ENCODE measurements around the gene BBS4. TPM values are rescaled to one million over a fixed set of nuclear protein-coding genes. Genes with fewer than 3 reads are reported as not detected.

Gene BBS4
- total and polyA plus RNA-seq, 2 experiments from 2014 or later = 15.7 to 20.9 TPM

- DNase-seq = no peak
- 97 to 100% methylated on average over 1 of the region's 1 CpG for WGBS, 2 experiments (ENCODE audit: low coverage in 1 of 2, low lambda C conversion rate in 2 of 2, missing lambda C conversion rate in 2 of 2)
Observed at GRCh38 chr15:72728821-72729220, 42.8 kb downstream of the BBS4 start.

GRCh38 chr15:72732086-72732485 lies 46.1 kb downstream of the BBS4 start:
- in situ Hi-C loops (cut with MboI) = no loop called here
- H3K4me2 ChIP-seq (ENCODE audit: unreplicated experiment) = no peak overlapping the region
- H3K27ac ChIP-seq = no peak overlapping the region
- H3K27me3 ChIP-seq (replicated peaks; ENCODE audit: insufficient read depth) = no peaks in the 10 kb centered on the region
- no peak overlapping the region for H3K4me3 ChIP-seq
- H2AFZ ChIP-seq = no peak overlapping the region
- peaks cover 12% of the 10 kb centered on the region; the same call in 1 of the 2 replicates for H3K36me3 ChIP-seq (ENCODE audit: low read depth)
- DNase-seq = no peak
- no peaks in the 10 kb centered on the region for H3K79me2 ChIP-seq (ENCODE audit: insufficient read depth)
- H3F3A ChIP-seq (ENCODE audit: insufficient read depth) = no peaks in the 10 kb centered on the region
- H4K20me1 ChIP-seq (ENCODE audit: insufficient read depth) = no peaks in the 10 kb centered on the region
- H3K4me1 ChIP-seq (ENCODE audit: insufficient read depth) = 0 out of 2 replicates have a peak, but pooled peaks cover 2% of the 10 kb centered on the region
- no peaks in the 10 kb centered on the region for H3K9me2 ChIP-seq (ENCODE audit: insufficient read depth)
- TF ChIP-seq EZH2phosphoT487 (IDR thresholded peaks at IDR 0.05; ENCODE audit: insufficient read depth, low read depth) (no peak), EZH2 (IDR thresholded peaks at IDR 0.05; ENCODE audit: insufficient read depth, poor library complexity, severe bottlenecking) (no peak)
- no peak overlapping the region for H3K9ac ChIP-seq
- H3K9me3 ChIP-seq (ENCODE audit: low read depth) = no peaks in the 10 kb centered on the region

More at GRCh38 chr15:72728821-72729220, 42.8 kb downstream of the BBS4 start:
- no peaks in the 10 kb centered on the region for H3F3A ChIP-seq (ENCODE audit: insufficient read depth)
- no peaks in the 10 kb centered on the region for H4K20me1 ChIP-seq (ENCODE audit: insufficient read depth)
- H3K4me3 ChIP-seq = no peak overlapping the region
- H3K27me3 ChIP-seq (replicated peaks; ENCODE audit: insufficient read depth) = no peaks in the 10 kb centered on the region
- in situ Hi-C loops (cut with MboI) = no loop called here
- H3K9me3 ChIP-seq (ENCODE audit: low read depth) = no peaks in the 10 kb centered on the region
- peaks cover 12% of the 10 kb centered on the region; the same call in 1 of the 2 replicates for H3K36me3 ChIP-seq (ENCODE audit: low read depth)
- no peak overlapping the region for H3K4me2 ChIP-seq (ENCODE audit: unreplicated experiment)
- 0 out of 2 replicates have a peak, but pooled peaks cover 2% of the 10 kb centered on the region for H3K4me1 ChIP-seq (ENCODE audit: insufficient read depth)
- H3K9ac ChIP-seq = no peak overlapping the region
- H3K27ac ChIP-seq = no peak overlapping the region
- no peak overlapping the region for H2AFZ ChIP-seq
- no peaks in the 10 kb centered on the region for H3K9me2 ChIP-seq (ENCODE audit: insufficient read depth)
- TF ChIP-seq EZH2 (IDR thresholded peaks at IDR 0.05; ENCODE audit: insufficient read depth, poor library complexity, severe bottlenecking) (no peak), EZH2phosphoT487 (IDR thresholded peaks at IDR 0.05; ENCODE audit: insufficient read depth, low read depth) (no peak)
- H3K79me2 ChIP-seq (ENCODE audit: insufficient read depth) = no peaks in the 10 kb centered on the region

- Histone ChIP-seq H3K36me3 (ENCODE audit: low read depth) (peaks cover 12% of the 10 kb centered on the region; the same call in 1 of the 2 replicates), H4K20me1 (ENCODE audit: insufficient read depth) (no peaks in the 10 kb centered on the region), H3K79me2 (ENCODE audit: insufficient read depth) (no peaks in the 10 kb centered on the region), H2AFZ (no peak overlapping the region), H3K4me3 (no peak overlapping the region), H3K4me1 (ENCODE audit: insufficient read depth) (0 out of 2 replicates have a peak, but pooled peaks cover 2% of the 10 kb centered on the region), H3K9me3 (ENCODE audit: low read depth) (no peaks in the 10 kb centered on the region), H3K4me2 (ENCODE audit: unreplicated experiment) (no peak overlapping the region), H3K27me3 (replicated peaks; ENCODE audit: insufficient read depth) (no peaks in the 10 kb centered on the region), H3K9me2 (ENCODE audit: insufficient read depth) (no peaks in the 10 kb centered on the region), H3F3A (ENCODE audit: insufficient read depth) (no peaks in the 10 kb centered on the region), H3K9ac (no peak overlapping the region), H3K27ac (no peak overlapping the region)
- WGBS, 2 experiments (ENCODE audit: low coverage in 1 of 2, low lambda C conversion rate in 2 of 2, missing lambda C conversion rate in 2 of 2) = 91 to 92% methylated on average over 4 of the region's 4 CpGs
- TF ChIP-seq EZH2 (IDR thresholded peaks at IDR 0.05; ENCODE audit: insufficient read depth, poor library complexity, severe bottlenecking) = no peak
- no peak for TF ChIP-seq EZH2phosphoT487 (IDR thresholded peaks at IDR 0.05; ENCODE audit: insufficient read depth, low read depth)
- DNase-seq = no peak
- in situ Hi-C loops (cut with MboI) = no loop called here
Observed at GRCh38 chr15:72732516-72732915, 46.5 kb downstream of the BBS4 start.

- Histone ChIP-seq H3K36me3 (ENCODE audit: low read depth) (peaks cover 14% of the 10 kb centered on the region; the same call in 1 of the 2 replicates), H3F3A (ENCODE audit: insufficient read depth) (no peaks in the 10 kb centered on the region), H3K9ac (no peak overlapping the region), H3K4me1 (ENCODE audit: insufficient read depth) (no peaks in the 10 kb centered on the region), H3K9me2 (ENCODE audit: insufficient read depth) (no peaks in the 10 kb centered on the region), H3K27ac (no peak overlapping the region), H3K9me3 (ENCODE audit: low read depth) (no peaks in the 10 kb centered on the region), H3K27me3 (replicated peaks; ENCODE audit: insufficient read depth) (no peaks in the 10 kb centered on the region), H3K4me3 (no peak overlapping the region), H3K4me2 (ENCODE audit: unreplicated experiment) (no peak overlapping the region), H4K20me1 (ENCODE audit: insufficient read depth) (no peaks in the 10 kb centered on the region), H2AFZ (no peak overlapping the region), H3K79me2 (ENCODE audit: insufficient read depth) (no peaks in the 10 kb centered on the region)
- TF ChIP-seq EZH2phosphoT487 (IDR thresholded peaks at IDR 0.05; ENCODE audit: insufficient read depth, low read depth) = no peak
- no peak for TF ChIP-seq EZH2 (IDR thresholded peaks at IDR 0.05; ENCODE audit: insufficient read depth, poor library complexity, severe bottlenecking)
- in situ Hi-C loops (cut with MboI) = no loop called here
- no peak for DNase-seq
- 93 to 97% methylated on average over 2 of the region's 2 CpGs for WGBS, 2 experiments (ENCODE audit: low coverage in 1 of 2, low lambda C conversion rate in 2 of 2, missing lambda C conversion rate in 2 of 2)
Observed at GRCh38 chr15:72733941-72734738, 48.1 kb downstream of the BBS4 start.
